DOHH2 (cell line): Measurements from ENCODE around the gene KRTAP10-3.

Experiments used
- EZH2phosphoT487 ChIP-seq: fragments of 200-600 bp; sonication (generic); IDR thresholded peaks from 2 replicates; pipeline ENCODE4 v1.6.1; 2017; ENCODE audit warnings: borderline replicate concordance, mild to moderate bottlenecking, antibody characterized with exemption, low read length, moderate library complexity, mixed read lengths
- TF ChIP-seq, protein P1 (sequence below): fragments of 200-600 bp; sonication (generic); IDR thresholded peaks from one replicate; pipeline ENCODE4 v1.5.1; 2014; ENCODE audit warnings: antibody characterized with exemption, mild to moderate bottlenecking, low read depth, low read length; ENCODE audit not compliant: poor library complexity, severe bottlenecking

DNA sequence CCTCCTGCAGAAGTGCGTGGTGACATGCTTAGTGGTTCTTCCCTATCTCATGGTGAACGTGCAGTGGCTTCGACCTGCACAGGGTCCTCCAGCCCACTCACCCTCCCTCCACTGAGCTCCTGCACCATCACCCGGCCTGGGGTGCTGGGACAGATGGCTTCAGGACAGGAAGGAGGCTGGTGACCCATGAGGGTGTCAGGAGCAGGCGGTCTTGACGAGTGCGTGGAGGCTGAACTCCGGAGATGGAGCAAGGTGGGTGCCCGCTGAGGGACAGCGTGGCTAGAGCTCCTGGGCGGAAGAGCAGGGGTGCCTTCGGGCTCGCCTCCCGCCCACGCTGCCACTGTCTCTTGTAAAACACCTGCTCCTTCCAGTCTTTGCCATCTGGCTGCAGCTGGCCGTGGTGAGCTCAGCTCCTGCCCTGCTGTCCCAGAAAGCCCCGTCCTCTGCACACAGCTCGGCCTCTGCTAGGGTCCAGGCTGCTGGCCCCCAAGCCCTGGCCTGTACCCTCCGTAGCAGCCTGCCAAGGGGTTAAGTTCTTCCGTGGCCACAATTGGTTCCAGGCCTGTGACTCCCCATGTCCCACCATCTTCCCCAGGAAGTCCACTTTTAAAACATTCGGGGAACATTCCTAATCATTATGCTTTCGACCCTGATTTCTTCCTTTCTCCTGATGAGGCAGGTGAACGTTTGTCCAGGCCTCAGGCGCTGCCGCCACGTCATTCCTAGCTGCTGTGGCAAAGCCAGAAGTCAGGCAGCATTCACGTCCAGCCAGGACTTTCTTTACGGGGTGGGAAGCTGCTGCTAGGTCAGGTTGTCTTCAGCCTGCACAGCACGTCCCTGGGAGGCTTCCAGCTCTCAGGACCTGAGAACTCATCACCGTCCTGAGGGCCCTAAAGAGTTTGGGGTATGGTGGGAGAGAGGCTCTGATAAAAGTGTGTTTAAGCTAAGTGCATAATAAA, 26.7 kb downstream of the KRTAP10-3 start:
- TF ChIP-seq, protein P1, sequence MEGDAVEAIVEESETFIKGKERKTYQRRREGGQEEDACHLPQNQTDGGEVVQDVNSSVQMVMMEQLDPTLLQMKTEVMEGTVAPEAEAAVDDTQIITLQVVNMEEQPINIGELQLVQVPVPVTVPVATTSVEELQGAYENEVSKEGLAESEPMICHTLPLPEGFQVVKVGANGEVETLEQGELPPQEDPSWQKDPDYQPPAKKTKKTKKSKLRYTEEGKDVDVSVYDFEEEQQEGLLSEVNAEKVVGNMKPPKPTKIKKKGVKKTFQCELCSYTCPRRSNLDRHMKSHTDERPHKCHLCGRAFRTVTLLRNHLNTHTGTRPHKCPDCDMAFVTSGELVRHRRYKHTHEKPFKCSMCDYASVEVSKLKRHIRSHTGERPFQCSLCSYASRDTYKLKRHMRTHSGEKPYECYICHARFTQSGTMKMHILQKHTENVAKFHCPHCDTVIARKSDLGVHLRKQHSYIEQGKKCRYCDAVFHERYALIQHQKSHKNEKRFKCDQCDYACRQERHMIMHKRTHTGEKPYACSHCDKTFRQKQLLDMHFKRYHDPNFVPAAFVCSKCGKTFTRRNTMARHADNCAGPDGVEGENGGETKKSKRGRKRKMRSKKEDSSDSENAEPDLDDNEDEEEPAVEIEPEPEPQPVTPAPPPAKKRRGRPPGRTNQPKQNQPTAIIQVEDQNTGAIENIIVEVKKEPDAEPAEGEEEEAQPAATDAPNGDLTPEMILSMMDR, result no peak
- no peak for TF ChIP-seq EZH2phosphoT487
